Measurements from ENCODE around the gene ZNHIT2. TPM values are rescaled to one million over a fixed set of nuclear protein-coding genes. Genes with fewer than 3 reads are reported as not detected.

The ZNHIT2 gene
- polyA plus RNA-seq, 1 donor (not counting 4 experiments of a cell fraction or from before 2014, with no cell fraction given): 2.6 TPM

DNA sequence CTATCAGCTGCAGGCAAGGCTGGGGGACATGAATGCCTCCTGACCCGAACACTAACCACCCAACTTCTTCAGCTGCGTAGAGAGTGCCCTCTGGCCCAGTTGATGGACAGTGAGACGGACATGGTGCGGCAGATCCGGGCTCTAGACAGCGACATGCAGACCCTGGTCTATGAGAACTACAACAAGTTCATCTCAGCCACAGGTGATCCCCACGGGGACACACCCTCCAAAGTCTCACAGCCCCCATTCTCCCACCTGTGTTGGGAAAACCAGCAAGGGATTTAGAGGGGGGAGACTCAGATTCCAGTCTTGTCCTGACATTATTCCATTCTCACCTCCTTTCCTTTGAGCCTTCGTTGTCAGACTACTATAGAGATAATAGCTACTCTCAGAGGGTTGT, 20.6 kb downstream of the ZNHIT2 start:
- dilution Hi-C loops (cut with MboI; ENCODE audit: extremely low pct_ligation_motif_present, low sequenced_read_pairs): no loop called here
- Histone ChIP-seq H3K27ac (ENCODE audit: control insufficient read depth, insufficient read depth, low read length) (peak overlapping the region; percentile 29), H3K9ac (ENCODE audit: control insufficient read depth, extremely low read depth, insufficient read depth, low read length) (peak overlapping the region; percentile 82), H3K9me3 (ENCODE audit: control insufficient read depth, low read depth, low read length) (no peaks in the 10 kb centered on the region), H3K36me3 (ENCODE audit: control insufficient read depth in 2 of 2, extremely low read depth in 1 of 2, insufficient read depth in 2 of 2, low read length in 2 of 2) (peaks cover 0 to 2% of the 10 kb centered on the region in 2 experiments), H3K4me2 (ENCODE audit: control insufficient read depth, extremely low read depth, insufficient read depth, low read depth, low read length) (peak overlapping the region; percentile 82), H3K9me1 (ENCODE audit: control insufficient read depth, extremely low read depth, insufficient read depth, low read length) (no peaks in the 10 kb centered on the region), H3K79me2 (ENCODE audit: control insufficient read depth, insufficient read depth, low read length) (peaks cover 11% of the 10 kb centered on the region), H2AFZ (ENCODE audit: control insufficient read depth, low read length) (no peak overlapping the region), H3K4me1 (ENCODE audit: control insufficient read depth, extremely low read depth, insufficient read depth, low read length) (peaks cover 10% of the 10 kb centered on the region), H4K20me1 (ENCODE audit: control insufficient read depth, extremely low read depth, insufficient read depth, low read length) (no peaks in the 10 kb centered on the region), H3K4me3 (ENCODE audit: control insufficient read depth in 2 of 3, extremely low read depth in 1 of 3, insufficient read depth in 2 of 3, low read depth in 1 of 3, low read length in 3 of 3) (peak overlapping the region; percentile 69 to 88 (median 80)), H3K27me3 (ENCODE audit: control insufficient read depth, extremely low read depth, insufficient read depth, low read length) (no peaks in the 10 kb centered on the region)
- no peak for DNase-seq (ENCODE audit: low read depth, low spot score)
- TF ChIP-seq EZH2 (IDR thresholded peaks at IDR 0.05; ENCODE audit: low read length): no peak
- TF ChIP-seq, protein P1, sequence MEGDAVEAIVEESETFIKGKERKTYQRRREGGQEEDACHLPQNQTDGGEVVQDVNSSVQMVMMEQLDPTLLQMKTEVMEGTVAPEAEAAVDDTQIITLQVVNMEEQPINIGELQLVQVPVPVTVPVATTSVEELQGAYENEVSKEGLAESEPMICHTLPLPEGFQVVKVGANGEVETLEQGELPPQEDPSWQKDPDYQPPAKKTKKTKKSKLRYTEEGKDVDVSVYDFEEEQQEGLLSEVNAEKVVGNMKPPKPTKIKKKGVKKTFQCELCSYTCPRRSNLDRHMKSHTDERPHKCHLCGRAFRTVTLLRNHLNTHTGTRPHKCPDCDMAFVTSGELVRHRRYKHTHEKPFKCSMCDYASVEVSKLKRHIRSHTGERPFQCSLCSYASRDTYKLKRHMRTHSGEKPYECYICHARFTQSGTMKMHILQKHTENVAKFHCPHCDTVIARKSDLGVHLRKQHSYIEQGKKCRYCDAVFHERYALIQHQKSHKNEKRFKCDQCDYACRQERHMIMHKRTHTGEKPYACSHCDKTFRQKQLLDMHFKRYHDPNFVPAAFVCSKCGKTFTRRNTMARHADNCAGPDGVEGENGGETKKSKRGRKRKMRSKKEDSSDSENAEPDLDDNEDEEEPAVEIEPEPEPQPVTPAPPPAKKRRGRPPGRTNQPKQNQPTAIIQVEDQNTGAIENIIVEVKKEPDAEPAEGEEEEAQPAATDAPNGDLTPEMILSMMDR (optimal IDR thresholded peaks at IDR 0.05 in 1 of 3, IDR thresholded peaks at IDR 0.05 in 1 of 3, conservative IDR thresholded peaks at IDR 0.05 in 1 of 3; ENCODE audit: extremely low read depth in 1 of 3, insufficient read depth in 2 of 3, low read length in 3 of 3): no peak
- no peak for FAIRE-seq

DNA sequence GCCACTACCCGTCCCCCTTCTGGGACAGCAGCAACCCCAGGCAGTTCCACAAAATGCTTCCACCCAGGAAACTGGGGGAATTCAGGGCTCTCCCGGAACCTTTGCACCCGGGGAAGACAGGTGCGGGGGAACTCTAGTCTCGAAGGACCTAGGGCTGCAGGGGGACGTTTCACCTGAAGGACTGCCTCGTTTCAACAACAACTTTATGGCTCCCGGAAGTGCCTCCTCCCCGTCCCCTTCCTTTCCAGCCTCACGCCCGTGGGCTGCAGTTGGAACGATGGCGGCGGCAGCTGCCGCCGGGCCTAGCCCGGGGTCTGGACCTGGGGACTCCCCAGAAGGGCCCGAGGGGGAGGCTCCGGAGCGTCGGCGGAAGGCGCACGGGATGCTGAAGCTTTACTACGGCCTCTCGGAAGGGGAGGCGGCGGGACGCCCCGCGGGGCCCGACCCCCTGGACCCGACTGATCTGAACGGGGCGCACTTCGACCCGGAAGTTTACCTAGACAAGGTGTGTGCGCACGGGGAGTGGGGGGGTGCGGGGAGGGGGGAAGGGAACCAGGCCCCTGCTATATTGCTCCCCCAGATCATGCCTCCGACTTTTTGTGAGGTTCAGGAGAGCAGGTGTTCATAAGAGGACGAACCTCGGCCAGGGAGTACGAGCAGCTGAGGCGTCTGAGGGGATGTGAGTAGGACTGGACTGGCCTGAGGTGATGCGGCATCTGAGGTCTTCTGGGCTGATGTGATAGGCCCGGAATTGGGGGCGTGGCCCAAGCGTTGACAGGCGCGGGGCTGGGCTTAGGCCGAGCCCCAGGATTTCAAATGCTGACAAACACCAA, 21.3 kb downstream of the ZNHIT2 start, which contains the start of gene VPS51:
TSS of gene VPS51 (plus strand) at position 241 of the 833 bp plus-strand sequence. CDS start at position 278, 37 bp downstream.
- DNase-seq (ENCODE audit: low read depth, low spot score): no peak
- peak within 1 kb of the TSS; percentile 81 for H3K27ac ChIP-seq (ENCODE audit: control insufficient read depth, insufficient read depth, low read length)
- H3K9ac ChIP-seq (ENCODE audit: control insufficient read depth, extremely low read depth, insufficient read depth, low read length): peak within 1 kb of the TSS; percentile 82
- peaks cover 0 to 2% of the 10 kb centered on the region in 2 experiments for H3K36me3 ChIP-seq (ENCODE audit: control insufficient read depth in 2 of 2, extremely low read depth in 1 of 2, insufficient read depth in 2 of 2, low read length in 2 of 2)
- no peaks in the 10 kb centered on the region for H3K27me3 ChIP-seq (ENCODE audit: control insufficient read depth, extremely low read depth, insufficient read depth, low read length)
- peak; percentile 39 for FAIRE-seq
- peaks cover 10% of the 10 kb centered on the region for H3K4me1 ChIP-seq (ENCODE audit: control insufficient read depth, extremely low read depth, insufficient read depth, low read length)
- no peaks in the 10 kb centered on the region for H4K20me1 ChIP-seq (ENCODE audit: control insufficient read depth, extremely low read depth, insufficient read depth, low read length)
- H3K79me2 ChIP-seq (ENCODE audit: control insufficient read depth, insufficient read depth, low read length): peaks cover 11% of the 10 kb centered on the region
- no peaks in the 10 kb centered on the region for H3K9me1 ChIP-seq (ENCODE audit: control insufficient read depth, extremely low read depth, insufficient read depth, low read length)
- no peak for TF ChIP-seq EZH2 (IDR thresholded peaks at IDR 0.05; ENCODE audit: low read length)
- TF ChIP-seq, protein P1 (optimal IDR thresholded peaks at IDR 0.05 in 1 of 3, IDR thresholded peaks at IDR 0.05 in 1 of 3, conservative IDR thresholded peaks at IDR 0.05 in 1 of 3; ENCODE audit: extremely low read depth in 1 of 3, insufficient read depth in 2 of 3, low read length in 3 of 3): no peak
- H3K4me3 ChIP-seq (ENCODE audit: control insufficient read depth in 2 of 3, extremely low read depth in 1 of 3, insufficient read depth in 2 of 3, low read depth in 1 of 3, low read length in 3 of 3): peak within 1 kb of the TSS; percentile 69 to 88 (median 80)
- dilution Hi-C loops (cut with MboI; ENCODE audit: extremely low pct_ligation_motif_present, low sequenced_read_pairs): no loop called here
- H2AFZ ChIP-seq (ENCODE audit: control insufficient read depth, low read length): peak within 1 kb of the TSS; percentile 98
- H3K9me3 ChIP-seq (ENCODE audit: control insufficient read depth, low read depth, low read length): no peaks in the 10 kb centered on the region
- H3K4me2 ChIP-seq (ENCODE audit: control insufficient read depth, extremely low read depth, insufficient read depth, low read depth, low read length): peak within 1 kb of the TSS; percentile 82
